OCI-LY7 (cell line): ENCODE measurements around the gene KLF11. TPM values are rescaled to one million over a fixed set of nuclear protein-coding genes. Genes with fewer than 3 reads are reported as not detected.

ENCODE experiments used
- BruUV-seq: library from RNA; stranded (reverse); fragments of 400-500 nt; replicated peaks from 2 replicates; lab custom pipeline; 2021; lab: Mats Ljungman, UMichigan
- CTCF ChIA-PET: fragments of 300-600 bp; sonication (Branson Sonifier 250); formaldehyde crosslinking; loops from one replicate; lab custom pipeline; 2022; ENCODE audit warnings: antibody characterized with exemption; ENCODE audit not compliant: unreplicated experiment; lab: Charles Lee
- POLR2A ChIA-PET: fragments of 300-600 bp; sonication (Branson Sonifier 250); formaldehyde crosslinking; loops from one replicate; lab custom pipeline; 2022; ENCODE audit warnings: antibody characterized with exemption; lab: Charles Lee
- DNase-seq: peaks from one replicate; pipeline ENCODE4 v3.0.0-alpha.2; 2015; ENCODE audit warnings: low spot score
- H2AFZ ChIP-seq: fragments of 200-600 bp; sonication (generic), shearing (Covaris generic); 2 replicates; pipeline ENCODE4 v1.6.1; 2014; ENCODE audit warnings: mild to moderate bottlenecking, antibody characterized with exemption, low read length, moderate library complexity
- H3K27ac ChIP-seq: fragments of 200-600 bp; sonication (generic); 2 replicates; pipeline ENCODE4 v1.5.1; 2014; ENCODE audit warnings: mixed run types, low read depth, mild to moderate bottlenecking, moderate library complexity, low read length, inconsistent platforms; ENCODE audit not compliant: poor library complexity, severe bottlenecking
- H3K36me3 ChIP-seq: fragments of 200-600 bp; sonication (generic); 2 replicates; pipeline ENCODE4 v1.6.1; 2014; ENCODE audit warnings: mild to moderate bottlenecking, antibody characterized with exemption, low read length, moderate library complexity, mixed read lengths; ENCODE audit not compliant: insufficient read depth
- H3K4me1 ChIP-seq: fragments of 200-600 bp; sonication (generic); 2 replicates; pipeline ENCODE4 v1.5.1; 2014; ENCODE audit warnings: mild to moderate bottlenecking, low read length; ENCODE audit not compliant: insufficient read depth, poor library complexity, severe bottlenecking
- H3K4me2 ChIP-seq: fragments of 200-600 bp; sonication (generic); 2 replicates; pipeline ENCODE4 v1.6.1; 2014; ENCODE audit warnings: mild to moderate bottlenecking, low read length
- H3K4me3 ChIP-seq: fragments of 200-600 bp; sonication (generic); 2 replicates; pipeline ENCODE4 v1.5.1; 2014; ENCODE audit warnings: mild to moderate bottlenecking, low read depth, low read length; ENCODE audit not compliant: poor library complexity, severe bottlenecking
- H3K79me2 ChIP-seq: fragments of 200-600 bp; sonication (generic); 2 replicates; pipeline ENCODE4 v1.6.1; 2016; ENCODE audit warnings: low read depth, mild to moderate bottlenecking, low read length, moderate library complexity, mixed read lengths; ENCODE audit not compliant: insufficient read depth
- H3K9me2 ChIP-seq: fragments of 200-600 bp; sonication (generic); 2 replicates; pipeline ENCODE4 v1.6.1; 2016; ENCODE audit warnings: mild to moderate bottlenecking, low read length, mixed read lengths; ENCODE audit not compliant: insufficient read depth
- H3K9me3 ChIP-seq: fragments of 200-600 bp; sonication (generic); 2 replicates; pipeline ENCODE4 v1.6.1; 2014; ENCODE audit warnings: mild to moderate bottlenecking, mixed run types, low read length, mixed read lengths
- H4K20me1 ChIP-seq: fragments of 200-600 bp; sonication (generic); 2 replicates; pipeline ENCODE4 v1.6.1; 2014; ENCODE audit warnings: mild to moderate bottlenecking, antibody characterized with exemption, low read length, moderate library complexity, mixed read lengths; ENCODE audit not compliant: insufficient read depth
- CTCF ChIP-seq: fragments of 200-600 bp; sonication (generic); conservative IDR thresholded peaks from 2 replicates; pipeline ENCODE4 v1.5.1; 2014; ENCODE audit warnings: mild to moderate bottlenecking, antibody characterized with exemption, low read length, moderate library complexity, mixed read lengths
- EZH2phosphoT487 ChIP-seq: fragments of 200-600 bp; sonication (generic); IDR thresholded peaks from 2 replicates; pipeline ENCODE4 v1.6.1; 2018; ENCODE audit warnings: low read depth, borderline replicate concordance, mild to moderate bottlenecking, mixed run types, antibody characterized with exemption, low read length, moderate library complexity, mixed read lengths
- intact Hi-C: fragments of 100-400 bp; cut with micrococcal nuclease; formaldehyde crosslinking; loops from one replicate; pipeline ENCODE4 v1.10.0; 2022; ENCODE audit not compliant: unreplicated experiment
- total RNA-seq, 2 experiments: library from RNA; depleted of rRNA in 1 of 2; stranded (reverse); fragments of >200 nt in 1 of 2; shearing (Covaris generic) in 1 of 2; gene quantifications; 2 replicates each; pipeline ENCODE4 v1.2.3, GENCODE V29; 2014 to 2022

The KLF11 gene
- total RNA-seq, 2 experiments from 2014 or later, result 6.5 to 14.9 TPM

GRCh38 chr2:10079870-10080535 is 36.7 kb downstream of the KLF11 start, which contains the start of gene CYS1:
CYS1 (minus strand) TSS chr2:10080411; CDS start chr2:10080223, 188 bp downstream.
- BruUV-seq, result no TSS peak
- POLR2A ChIA-PET, result interaction anchor here (0.6 kb wide), 1 partner anchor 50 kb away, joined by 3 read pairs; no protein-coding TSS in a partner anchor

GRCh38 chr2:10080536-10081304 is 37.4 kb downstream of the KLF11 start:
- H3K4me1 ChIP-seq, result peaks cover 55% of the 10 kb centered on the region
- H3K79me2 ChIP-seq, result no peaks in the 10 kb centered on the region
- no peaks in the 10 kb centered on the region for H4K20me1 ChIP-seq
- DNase-seq, result peak; percentile 37
- H3K9me3 ChIP-seq, result no peaks in the 10 kb centered on the region
- ChIA-PET POLR2A (interaction anchor here (0.7 to 0.9 kb wide), 2 partner anchors 20 to 41 kb away, joined by 3 to 5 read pairs; no protein-coding TSS in a partner anchor), CTCF (interaction anchor here (0.6 kb wide), 1 partner anchor 14 kb away, joined by 3 read pairs; no protein-coding TSS in a partner anchor)
- H3K4me2 ChIP-seq, result peak overlapping the region; percentile 57
- H3K4me3 ChIP-seq, result peak overlapping the region; percentile 51
- no TSS peak for BruUV-seq
- H3K36me3 ChIP-seq, result no peaks in the 10 kb centered on the region
- H3K27ac ChIP-seq, result peak overlapping the region; percentile 13
- H2AFZ ChIP-seq, result peak overlapping the region; percentile 56; the same call in 1 of the 2 replicates
- no peak for TF ChIP-seq EZH2phosphoT487
- TF ChIP-seq CTCF, result no peak
- intact Hi-C loops, result no loop called here
- no peaks in the 10 kb centered on the region for H3K9me2 ChIP-seq

More at GRCh38 chr2:10079870-10080535, 36.7 kb downstream of the KLF11 start, which contains the start of gene CYS1:
- no peaks in the 10 kb centered on the region for H4K20me1 ChIP-seq
- H3K9me3 ChIP-seq, result no peaks in the 10 kb centered on the region
- peaks cover 58% of the 10 kb centered on the region for H3K4me1 ChIP-seq
- intact Hi-C loops, result no loop called here
- CTCF ChIA-PET, result no interaction called here
- no peak for TF ChIP-seq EZH2phosphoT487
- no peak for TF ChIP-seq CTCF
- peak within 1 kb of the TSS; percentile 56; the same call in 1 of the 2 replicates for H2AFZ ChIP-seq
- peak within 1 kb of the TSS; percentile 51 for H3K4me3 ChIP-seq
- peak; percentile 44 for DNase-seq
- H3K79me2 ChIP-seq, result no peaks in the 10 kb centered on the region
- H3K4me2 ChIP-seq, result peak within 1 kb of the TSS; percentile 57
- no peaks in the 10 kb centered on the region for H3K9me2 ChIP-seq
- peak within 1 kb of the TSS; percentile 13 for H3K27ac ChIP-seq
- no peaks in the 10 kb centered on the region for H3K36me3 ChIP-seq
